ENCODE results near the gene SPG7.

- TF ChIP-seq, protein P1, sequence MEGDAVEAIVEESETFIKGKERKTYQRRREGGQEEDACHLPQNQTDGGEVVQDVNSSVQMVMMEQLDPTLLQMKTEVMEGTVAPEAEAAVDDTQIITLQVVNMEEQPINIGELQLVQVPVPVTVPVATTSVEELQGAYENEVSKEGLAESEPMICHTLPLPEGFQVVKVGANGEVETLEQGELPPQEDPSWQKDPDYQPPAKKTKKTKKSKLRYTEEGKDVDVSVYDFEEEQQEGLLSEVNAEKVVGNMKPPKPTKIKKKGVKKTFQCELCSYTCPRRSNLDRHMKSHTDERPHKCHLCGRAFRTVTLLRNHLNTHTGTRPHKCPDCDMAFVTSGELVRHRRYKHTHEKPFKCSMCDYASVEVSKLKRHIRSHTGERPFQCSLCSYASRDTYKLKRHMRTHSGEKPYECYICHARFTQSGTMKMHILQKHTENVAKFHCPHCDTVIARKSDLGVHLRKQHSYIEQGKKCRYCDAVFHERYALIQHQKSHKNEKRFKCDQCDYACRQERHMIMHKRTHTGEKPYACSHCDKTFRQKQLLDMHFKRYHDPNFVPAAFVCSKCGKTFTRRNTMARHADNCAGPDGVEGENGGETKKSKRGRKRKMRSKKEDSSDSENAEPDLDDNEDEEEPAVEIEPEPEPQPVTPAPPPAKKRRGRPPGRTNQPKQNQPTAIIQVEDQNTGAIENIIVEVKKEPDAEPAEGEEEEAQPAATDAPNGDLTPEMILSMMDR (IDR thresholded peaks at IDR 0.05) = no peak
- no peak for TF ChIP-seq POLR2AphosphoS5 (IDR thresholded peaks at IDR 0.05; ENCODE audit: insufficient read depth in 1 of 2, low read depth in 1 of 2)
Observed at GRCh38 chr16:89604764-89605163, 96.6 kb downstream of the SPG7 start.

All from vagina (tissue), 2 donors.